Loucy (cell line): Measurements from ENCODE around the gene BRSK2.

Experiments
- H2AFZ ChIP-seq: fragments of 200-600 bp; sonication (generic); 2 replicates; pipeline ENCODE4 v1.6.0; 2016; ENCODE audit warnings: antibody characterized with exemption, mild to moderate bottlenecking, low read length, moderate library complexity
- H3F3A ChIP-seq: fragments of 200-600 bp; 2 replicates; pipeline ENCODE4 v1.6.0; 2016; ENCODE audit warnings: antibody characterized with exemption, low read depth, mild to moderate bottlenecking
- H3K27me3 ChIP-seq: fragments of 200-600 bp; sonication (generic); 2 replicates; pipeline ENCODE4 v1.6.1; 2014; ENCODE audit warnings: low read length, mild to moderate bottlenecking; ENCODE audit not compliant: insufficient read depth, poor library complexity, severe bottlenecking
- H3K36me3 ChIP-seq: fragments of 200-600 bp; sonication (generic); 2 replicates; pipeline ENCODE4 v1.6.1; 2016; ENCODE audit warnings: low read length; ENCODE audit not compliant: insufficient read depth
- H3K4me1 ChIP-seq: fragments of 200-600 bp; sonication (generic); 2 replicates; pipeline ENCODE4 v1.5.1; 2014; ENCODE audit warnings: low read length, mild to moderate bottlenecking; ENCODE audit not compliant: insufficient read depth, poor library complexity, severe bottlenecking
- H3K4me2 ChIP-seq: fragments of 200-600 bp; sonication (generic); 2 replicates; pipeline ENCODE4 v1.6.0; 2014; ENCODE audit warnings: antibody characterized with exemption, low read length, low read depth, mild to moderate bottlenecking; ENCODE audit not compliant: poor library complexity, severe bottlenecking
- H3K4me3 ChIP-seq: fragments of 200-600 bp; sonication (generic); 2 replicates; pipeline ENCODE4 v1.5.1; 2014; ENCODE audit warnings: low read length, mild to moderate bottlenecking, mixed read lengths; ENCODE audit not compliant: poor library complexity, severe bottlenecking
- H3K79me2 ChIP-seq: fragments of 200-600 bp; sonication (generic); 2 replicates; pipeline ENCODE4 v1.6.1; 2014; ENCODE audit warnings: low read length; ENCODE audit not compliant: insufficient read depth
- H3K9ac ChIP-seq: fragments of 200-600 bp; sonication (generic); 2 replicates; pipeline ENCODE4 v1.6.0; 2014; ENCODE audit warnings: mild to moderate bottlenecking, low read depth, low read length, moderate library complexity; ENCODE audit not compliant: poor library complexity, severe bottlenecking
- H3K9me2 ChIP-seq: fragments of 200-600 bp; sonication (generic); replicated peaks from 2 replicates; pipeline ENCODE4 v1.6.1; 2016; ENCODE audit warnings: low read depth, low read length, mixed read lengths
- H3K9me3 ChIP-seq: fragments of 200-600 bp; sonication (generic); 2 replicates; pipeline ENCODE4 v1.6.1; 2014; ENCODE audit warnings: mild to moderate bottlenecking, antibody characterized with exemption, low read length, low read depth; ENCODE audit not compliant: insufficient read depth
- H4K20me1 ChIP-seq: fragments of 200-600 bp; sonication (generic); 2 replicates; pipeline ENCODE4 v1.6.0; 2014; ENCODE audit warnings: antibody characterized with exemption, low read length, mild to moderate bottlenecking; ENCODE audit not compliant: insufficient read depth, poor library complexity, severe bottlenecking
- EZH2phosphoT487 ChIP-seq: fragments of 200-600 bp; IDR thresholded peaks from 2 replicates; pipeline ENCODE4 v1.6.1; 2018; ENCODE audit warnings: antibody characterized with exemption, mild to moderate bottlenecking, moderate library complexity, borderline replicate concordance
- TF ChIP-seq, protein P1 (sequence below): fragments of 200-600 bp; sonication (generic); conservative IDR thresholded peaks from 2 replicates; pipeline ENCODE4 v1.5.1; 2014; ENCODE audit warnings: mild to moderate bottlenecking, antibody characterized with exemption, low read length

The BRSK2 gene

DNA sequence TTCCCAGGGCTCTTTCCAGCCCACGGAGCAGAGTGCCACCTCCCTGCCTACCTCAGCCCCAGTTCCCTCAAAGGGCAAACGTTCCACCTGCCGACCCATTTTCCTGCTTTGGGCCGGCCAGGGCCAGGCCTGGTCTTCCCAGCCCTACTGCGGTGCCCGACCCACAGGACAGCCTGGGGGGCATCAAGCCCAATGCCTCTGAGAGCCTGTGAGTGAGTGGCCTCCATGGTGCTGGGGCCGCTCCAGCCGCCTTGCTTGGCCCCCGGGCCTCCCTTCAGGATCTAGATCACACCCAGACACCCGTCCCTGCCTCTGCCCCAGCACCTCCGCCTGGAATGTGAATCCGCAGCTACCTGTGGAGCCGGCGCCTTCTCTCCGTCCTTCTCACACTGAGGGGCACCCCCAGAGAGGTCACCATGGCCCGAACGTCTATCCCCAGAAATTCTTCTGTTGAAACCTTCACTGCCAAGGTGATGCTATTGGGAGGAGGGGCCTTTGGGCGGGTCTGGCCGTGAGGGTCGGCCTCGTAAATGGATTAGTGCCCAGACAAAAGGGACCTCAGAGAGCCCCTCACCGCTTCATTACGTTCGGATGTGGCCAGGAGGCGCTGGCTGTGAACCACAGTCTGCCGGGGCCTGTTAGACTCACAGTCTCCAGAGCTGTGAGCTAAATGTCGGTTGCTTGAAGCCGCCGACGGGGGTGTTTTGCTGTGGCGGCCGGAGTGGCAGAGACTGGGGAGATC is 36.2 kb upstream of the BRSK2 start:
- Histone ChIP-seq H3K4me1 (no peaks in the 10 kb centered on the region), H3K36me3 (no peaks in the 10 kb centered on the region), H3K79me2 (no peaks in the 10 kb centered on the region), H2AFZ (no peak overlapping the region), H4K20me1 (no peaks in the 10 kb centered on the region), H3F3A (no peaks in the 10 kb centered on the region), H3K9me2 (no peaks in the 10 kb centered on the region), H3K4me2 (no peak overlapping the region), H3K4me3 (no peak overlapping the region), H3K27me3 (no peaks in the 10 kb centered on the region), H3K9ac (no peak overlapping the region), H3K9me3 (no peaks in the 10 kb centered on the region; the same call in 1 of the 2 replicates)
- TF ChIP-seq, protein P1, sequence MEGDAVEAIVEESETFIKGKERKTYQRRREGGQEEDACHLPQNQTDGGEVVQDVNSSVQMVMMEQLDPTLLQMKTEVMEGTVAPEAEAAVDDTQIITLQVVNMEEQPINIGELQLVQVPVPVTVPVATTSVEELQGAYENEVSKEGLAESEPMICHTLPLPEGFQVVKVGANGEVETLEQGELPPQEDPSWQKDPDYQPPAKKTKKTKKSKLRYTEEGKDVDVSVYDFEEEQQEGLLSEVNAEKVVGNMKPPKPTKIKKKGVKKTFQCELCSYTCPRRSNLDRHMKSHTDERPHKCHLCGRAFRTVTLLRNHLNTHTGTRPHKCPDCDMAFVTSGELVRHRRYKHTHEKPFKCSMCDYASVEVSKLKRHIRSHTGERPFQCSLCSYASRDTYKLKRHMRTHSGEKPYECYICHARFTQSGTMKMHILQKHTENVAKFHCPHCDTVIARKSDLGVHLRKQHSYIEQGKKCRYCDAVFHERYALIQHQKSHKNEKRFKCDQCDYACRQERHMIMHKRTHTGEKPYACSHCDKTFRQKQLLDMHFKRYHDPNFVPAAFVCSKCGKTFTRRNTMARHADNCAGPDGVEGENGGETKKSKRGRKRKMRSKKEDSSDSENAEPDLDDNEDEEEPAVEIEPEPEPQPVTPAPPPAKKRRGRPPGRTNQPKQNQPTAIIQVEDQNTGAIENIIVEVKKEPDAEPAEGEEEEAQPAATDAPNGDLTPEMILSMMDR: no peak
- TF ChIP-seq EZH2phosphoT487: no peak

DNA sequence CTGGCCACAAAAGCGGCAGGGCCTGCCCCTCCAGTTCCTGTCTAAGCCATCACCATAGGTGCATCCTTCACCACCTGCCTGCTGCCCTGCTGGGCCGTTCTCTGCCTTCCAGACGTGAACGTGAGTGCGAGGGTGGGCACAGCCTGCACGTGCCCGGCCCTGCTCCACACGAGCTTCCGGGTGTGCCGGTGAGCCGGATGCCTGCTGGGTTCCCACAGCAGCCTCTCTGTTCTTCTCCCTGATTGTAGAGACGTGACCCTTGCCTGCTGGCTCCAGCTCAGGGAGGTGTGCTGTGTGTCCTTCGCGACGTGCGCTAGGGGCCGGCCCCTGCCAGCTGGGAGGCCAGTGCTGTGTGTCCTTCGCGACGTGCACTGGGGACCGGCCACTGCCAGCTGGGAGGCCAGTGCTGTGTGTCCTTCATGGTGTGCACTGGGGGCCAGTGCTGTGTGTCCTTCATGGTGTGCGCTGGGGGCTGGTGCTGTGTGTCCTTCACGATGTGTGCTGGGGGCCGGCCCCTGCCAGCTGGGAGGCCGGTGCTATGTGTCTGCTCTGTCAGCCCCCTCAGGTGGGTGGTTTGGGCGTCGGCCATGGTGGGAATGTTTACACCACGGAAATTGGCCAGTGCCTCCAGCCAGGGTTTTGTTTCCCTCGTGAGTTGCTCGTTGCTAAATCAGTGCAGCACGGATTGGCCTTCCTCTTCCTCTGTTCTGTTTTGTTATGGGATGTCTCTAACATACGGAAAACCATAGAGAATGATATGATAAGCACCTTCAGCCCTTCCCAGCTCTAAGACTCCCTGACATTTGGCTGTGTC is 35.4 kb upstream of the BRSK2 start:
- no peaks in the 10 kb centered on the region for H3K36me3 ChIP-seq
- no peaks in the 10 kb centered on the region; the same call in 1 of the 2 replicates for H3K9me3 ChIP-seq
- H3K79me2 ChIP-seq: no peaks in the 10 kb centered on the region
- H3K4me2 ChIP-seq: no peak overlapping the region
- H3K4me3 ChIP-seq: no peak overlapping the region
- no peaks in the 10 kb centered on the region for H3K9me2 ChIP-seq
- no peak overlapping the region for H3K9ac ChIP-seq
- H4K20me1 ChIP-seq: no peaks in the 10 kb centered on the region
- H2AFZ ChIP-seq: no peak overlapping the region
- H3K4me1 ChIP-seq: no peaks in the 10 kb centered on the region
- no peaks in the 10 kb centered on the region for H3F3A ChIP-seq
- no peaks in the 10 kb centered on the region for H3K27me3 ChIP-seq
- TF ChIP-seq EZH2phosphoT487: no peak
- TF ChIP-seq, protein P1: no peak

DNA sequence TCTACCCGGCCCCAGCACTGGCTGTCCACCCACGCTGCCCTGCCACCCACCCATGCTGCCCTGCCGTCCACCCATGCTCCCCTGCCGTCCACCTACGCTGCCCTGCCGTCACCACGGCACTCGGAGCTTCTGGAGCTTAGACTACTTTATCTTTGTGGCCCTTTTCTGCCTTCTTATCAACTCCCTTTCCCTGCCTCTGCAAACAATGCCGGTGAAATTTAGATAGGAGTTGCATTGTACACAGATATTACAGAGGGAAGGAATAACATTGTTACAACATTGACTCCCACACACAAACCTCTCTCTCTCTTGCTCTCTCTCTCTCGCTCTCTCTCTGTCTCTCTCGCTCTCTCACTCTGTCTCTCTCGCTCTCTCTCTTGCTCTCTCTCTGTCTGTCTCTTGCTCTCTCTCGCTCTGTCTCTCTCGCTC is 33.7 kb upstream of the BRSK2 start:
- no peak overlapping the region for H2AFZ ChIP-seq
- H3K79me2 ChIP-seq: no peaks in the 10 kb centered on the region
- H3K4me3 ChIP-seq: no peak overlapping the region
- no peaks in the 10 kb centered on the region for H3K36me3 ChIP-seq
- no peak overlapping the region for H3K9ac ChIP-seq
- no peaks in the 10 kb centered on the region for H3F3A ChIP-seq
- no peak overlapping the region for H3K4me2 ChIP-seq
- no peaks in the 10 kb centered on the region for H3K9me2 ChIP-seq
- H3K4me1 ChIP-seq: no peaks in the 10 kb centered on the region
- no peaks in the 10 kb centered on the region for H4K20me1 ChIP-seq
- H3K9me3 ChIP-seq: peaks cover 9% of the 10 kb centered on the region; the same call in 1 of the 2 replicates
- TF ChIP-seq, protein P1: no peak
- no peak for TF ChIP-seq EZH2phosphoT487
- H3K27me3 ChIP-seq: no peaks in the 10 kb centered on the region
